Measurements from ENCODE around the gene ATIC.

The ATIC gene

GRCh38 chr2:215377283-215377682 lies 65.4 kb downstream of the ATIC start:
- no peak for DNase-seq

GRCh38 chr2:215378045-215378444 lies 66.2 kb downstream of the ATIC start:
- no peak for DNase-seq

GRCh38 chr2:215379039-215379438 lies 67.2 kb downstream of the ATIC start:
- DNase-seq = no peak

GRCh38 chr2:215379948-215380347 lies 68.1 kb downstream of the ATIC start:
- no peak for DNase-seq

- DNase-seq = no peak
Observed at GRCh38 chr2:215380699-215381098, 68.8 kb downstream of the ATIC start.

- no peak for DNase-seq
Observed at GRCh38 chr2:215382011-215382410, 70.2 kb downstream of the ATIC start.

GRCh38 chr2:215382480-215382879 lies 70.6 kb downstream of the ATIC start:
- DNase-seq = no peak

GRCh38 chr2:215383652-215384279 lies 71.9 kb downstream of the ATIC start:
- no peak for DNase-seq

- DNase-seq = no peak
Observed at GRCh38 chr2:215384710-215385109, 72.9 kb downstream of the ATIC start.

GRCh38 chr2:215386566-215386965 lies 74.7 kb downstream of the ATIC start:
- no peak for DNase-seq

- no peak for DNase-seq
Observed at GRCh38 chr2:215388002-215388728, 76.3 kb downstream of the ATIC start.

- DNase-seq = no peak
Observed at GRCh38 chr2:215390550-215390913, 78.7 kb downstream of the ATIC start.

GRCh38 chr2:215391531-215391930 lies 79.7 kb downstream of the ATIC start:
- DNase-seq = no peak

GRCh38 chr2:215392164-215392563 lies 80.3 kb downstream of the ATIC start:
- no peak for DNase-seq

- DNase-seq = no peak
Observed at GRCh38 chr2:215392687-215393270, 80.9 kb downstream of the ATIC start.

GRCh38 chr2:215394102-215394805 lies 82.4 kb downstream of the ATIC start:
- DNase-seq = no peak

- no peak for DNase-seq
Observed at GRCh38 chr2:215395687-215396460, 84.0 kb downstream of the ATIC start.

GRCh38 chr2:215396595-215397313 lies 84.9 kb downstream of the ATIC start:
- no peak for DNase-seq

GRCh38 chr2:215397632-215398341 lies 85.9 kb downstream of the ATIC start:
- DNase-seq = no peak

- no peak for DNase-seq
Observed at GRCh38 chr2:215399067-215399716, 87.3 kb downstream of the ATIC start.

Measured in NCI-H345 (cell line).